ENCODE data around the gene TRHDE.
A peak's percentile ranks its signal among the peaks of the same experiment; 100 is the strongest.

Gene TRHDE

GRCh38 chr12:72272091-72272661 lies at the start of gene TRHDE:
TRHDE (plus strand) TSS chr12:72272370; CDS start chr12:72272644, 274 bp downstream.
- DNase-seq, result no peak

GRCh38 chr12:72226510-72226909 lies 45.7 kb upstream of the TRHDE start:
- DNase-seq, result no peak

- no peak for DNase-seq
These were observed 43.7 kb upstream of the TRHDE start for GRCh38 chr12:72228424-72228823.

GRCh38 chr12:72230589-72230988 lies 41.6 kb upstream of the TRHDE start:
- DNase-seq, result no peak

- no peak for DNase-seq
These were observed 37.3 kb upstream of the TRHDE start for GRCh38 chr12:72234886-72235285.

- DNase-seq, result no peak
These were observed 36.0 kb upstream of the TRHDE start for GRCh38 chr12:72236071-72236705.

GRCh38 chr12:72241552-72241951 lies 30.6 kb upstream of the TRHDE start:
- no peak for DNase-seq

GRCh38 chr12:72242946-72243345 lies 29.2 kb upstream of the TRHDE start:
- DNase-seq, result no peak

GRCh38 chr12:72246370-72246769 lies 25.8 kb upstream of the TRHDE start:
- no peak for DNase-seq

GRCh38 chr12:72250346-72250745 lies 21.8 kb upstream of the TRHDE start:
- no peak for DNase-seq

- DNase-seq, result no peak
These were observed 15.4 kb upstream of the TRHDE start for GRCh38 chr12:72256725-72257124.

GRCh38 chr12:72261885-72262284 lies 10.3 kb upstream of the TRHDE start:
- DNase-seq, result no peak

- no peak for DNase-seq
These were observed 7.5 kb upstream of the TRHDE start for GRCh38 chr12:72264548-72265175.

GRCh38 chr12:72267974-72268373 lies 4.2 kb upstream of the TRHDE start:
- no peak for DNase-seq

GRCh38 chr12:72268386-72268785 lies 3.8 kb upstream of the TRHDE start:
- no peak for DNase-seq

GRCh38 chr12:72269491-72269890 lies 2.7 kb upstream of the TRHDE start:
- no peak for DNase-seq

- no peak for DNase-seq
These were observed 1.9 kb upstream of the TRHDE start for GRCh38 chr12:72270246-72270645.

- no peak for DNase-seq
These were observed 1.2 kb upstream of the TRHDE start for GRCh38 chr12:72270961-72271360.

- DNase-seq, result no peak
These were observed 599 bp upstream of the TRHDE start for GRCh38 chr12:72271451-72272090.

GRCh38 chr12:72272731-72273498 lies 745 bp downstream of the TRHDE start:
- peak; percentile 39 for DNase-seq

GRCh38 chr12:72273499-72273837 lies 1.3 kb downstream of the TRHDE start:
- no peak for DNase-seq

GRCh38 chr12:72273851-72274351 lies 1.7 kb downstream of the TRHDE start:
- no peak for DNase-seq

- no peak for DNase-seq
These were observed 2.8 kb downstream of the TRHDE start for GRCh38 chr12:72274931-72275330.

Measured in T1000 (cell line).